HCT116 (cell line): ENCODE measurements around the gene LAP3. TPM values are rescaled to one million over a fixed set of nuclear protein-coding genes. Genes with fewer than 3 reads are reported as not detected.

ENCODE experiments used
- ATAC-seq: fragments of 200-7000 bp; cut with Tn5 transposase; 2 replicates; pipeline ENCODE4 v1.9.1; 2020; ENCODE audit warnings: mild to moderate bottlenecking, moderate library complexity
- BruUV-seq: library from RNA; stranded (reverse); fragments of 400-500 nt; replicated peaks from 2 replicates; lab custom pipeline; 2021; lab: Mats Ljungman, UMichigan
- CTCF ChIA-PET: fragments of 300-600 bp; sonication (Branson Sonifier 250); formaldehyde crosslinking; loops from one replicate; lab custom pipeline; 2021; ENCODE audit warnings: antibody characterized with exemption; lab: Charles Lee
- POLR2A ChIA-PET: fragments of 300-600, 350-600 bp; sonication (Branson Sonifier 250); formaldehyde crosslinking; loops from one replicate; lab custom pipeline; 2021; ENCODE audit warnings: antibody characterized with exemption; lab: Charles Lee
- RAD21 ChIA-PET, 2 experiments: fragments of 300-600 bp; sonication (Branson Sonifier 250); formaldehyde crosslinking; loops; one replicate each; lab custom pipeline; 2023; ENCODE audit warnings: low total read pairs in 2 of 2; ENCODE audit not compliant: uncharacterized antibody in 2 of 2, unreplicated experiment in 2 of 2, low non-redundant PET in 1 of 2; lab: Charles Lee
- DNase-seq: peaks from one replicate; pipeline ENCODE4 v3.0.0-alpha.2; 2010; ENCODE audit warnings: low read depth, low spot score
- H2AFZ ChIP-seq: fragments of 200-600 bp; shearing (Covaris generic), sonication (generic); 2 replicates; pipeline ENCODE4 v1.6.1; 2017; ENCODE audit warnings: low read depth, mixed run types, mixed read lengths, antibody characterized with exemption, low read length; ENCODE audit not compliant: poor library complexity, severe bottlenecking
- H3K27ac ChIP-seq: 2 replicates; pipeline ENCODE4 v1.5.1; 2012; ENCODE audit warnings: low read depth, low read length
- H3K27me3 ChIP-seq: fragments of 200-600 bp; sonication (generic); 2 replicates; pipeline ENCODE4 v1.6.1; 2016; ENCODE audit warnings: mixed run types, low read length, mixed read lengths; ENCODE audit not compliant: insufficient read depth
- H3K36me3 ChIP-seq, 2 experiments: fragments of 200-500 bp in 1 of 2; fragments of 200-600 bp in 1 of 2; sonication (Bioruptor generic) in 1 of 2; sonication (generic) in 1 of 2; 2 replicates each; pipeline versions ENCODE4 v1.5.1 to v1.6.1; 2014 to 2016; ENCODE audit warnings: low read length in 2 of 2, inconsistent platforms in 1 of 2, mixed read lengths in 1 of 2, mixed run types in 1 of 2; ENCODE audit not compliant: insufficient read depth in 2 of 2, control insufficient read depth in 1 of 2
- H3K4me1 ChIP-seq, 2 experiments: fragments of 200-600 bp in 1 of 2; sonication (generic) in 1 of 2; 2 replicates each; pipeline versions ENCODE4 v1.5.1 to v1.6.1; 2012 to 2017; ENCODE audit warnings: low read length in 2 of 2, inconsistent platforms in 1 of 2, mild to moderate bottlenecking in 1 of 2, mixed read lengths in 1 of 2, mixed run types in 1 of 2, moderate library complexity in 1 of 2; ENCODE audit not compliant: insufficient read depth in 2 of 2, control insufficient read depth in 1 of 2
- H3K4me2 ChIP-seq: fragments of 200-600 bp; sonication (generic); 2 replicates; pipeline ENCODE4 v1.6.1; 2017; ENCODE audit warnings: mixed run types, low read length, mixed read lengths
- H3K4me3 ChIP-seq, 2 experiments: fragments of 200-600 bp in 1 of 2; sonication (generic) in 1 of 2; replicated peaks in 1 of 2; 2 replicates each; pipeline ENCODE4 v1.5.1; 2011 to 2016; ENCODE audit warnings: low read length in 2 of 2, control low read depth in 1 of 2, low read depth in 1 of 2, mild to moderate bottlenecking in 1 of 2, mixed read lengths in 1 of 2, mixed run types in 1 of 2
- H3K79me2 ChIP-seq: fragments of 200-600 bp; sonication (generic); 2 replicates; pipeline ENCODE4 v1.6.1; 2017; ENCODE audit warnings: mild to moderate bottlenecking, mixed run types, low read length, moderate library complexity, mixed read lengths; ENCODE audit not compliant: insufficient read depth
- H3K9ac ChIP-seq: fragments of 200-600 bp; sonication (generic); 2 replicates; pipeline ENCODE4 v1.6.1; 2016; ENCODE audit warnings: low read length, mixed read lengths
- H3K9me2 ChIP-seq: fragments of 200-600 bp; sonication (generic), shearing (Covaris generic); 2 replicates; pipeline ENCODE4 v1.6.1; 2017; ENCODE audit warnings: mixed run types, mild to moderate bottlenecking, moderate library complexity; ENCODE audit not compliant: insufficient read depth
- H3K9me3 ChIP-seq, 2 experiments: fragments of 200-500 bp in 1 of 2; fragments of 200-600 bp in 1 of 2; sonication (Bioruptor generic) in 1 of 2; sonication (generic) in 1 of 2; 2 replicates each; pipeline ENCODE4 v1.6.1; 2014 to 2017; ENCODE audit warnings: low read length in 2 of 2, mixed read lengths in 2 of 2, inconsistent platforms in 1 of 2, low read depth in 1 of 2, mild to moderate bottlenecking in 1 of 2, mixed run types in 1 of 2, moderate library complexity in 1 of 2; ENCODE audit not compliant: control insufficient read depth in 1 of 2, insufficient read depth in 1 of 2
- H4K20me1 ChIP-seq: fragments of 200-600 bp; sonication (generic), shearing (Covaris generic); 2 replicates; pipeline ENCODE4 v1.6.1; 2017; ENCODE audit warnings: mixed run types, mild to moderate bottlenecking, moderate library complexity; ENCODE audit not compliant: insufficient read depth
- ATF3 ChIP-seq: IDR thresholded peaks from 2 replicates; pipeline ENCODE4 v1.6.1; 2012
- CBX3 ChIP-seq: IDR thresholded peaks from 2 replicates; pipeline ENCODE4 v1.6.1; 2012; ENCODE audit warnings: low read depth
- CEBPB ChIP-seq: IDR thresholded peaks from 2 replicates; pipeline ENCODE4 v1.6.1; 2012; ENCODE audit warnings: low read depth
- CTCF ChIP-seq, 3 experiments: fragments of 200-600 bp in 1 of 3; sonication (generic) in 1 of 3; IDR thresholded peaks in 2 of 3; conservative IDR thresholded peaks in 1 of 3; 2 replicates each; pipeline ENCODE4 v1.5.1; 2012 to 2017; ENCODE audit warnings: low read depth in 2 of 3, low read length in 2 of 3, antibody characterized with exemption in 1 of 3, borderline replicate concordance in 1 of 3, control low read depth in 1 of 3, mild to moderate bottlenecking in 1 of 3, mixed read lengths in 1 of 3, mixed run types in 1 of 3, moderate library complexity in 1 of 3; ENCODE audit not compliant: insufficient read depth in 1 of 3
- ELF1 ChIP-seq: IDR thresholded peaks from 2 replicates; pipeline ENCODE4 v1.6.1; 2012; ENCODE audit warnings: low read depth, borderline replicate concordance
- EZH2phosphoT487 ChIP-seq: fragments of 200-600 bp; IDR thresholded peaks from 2 replicates; pipeline ENCODE4 v1.6.1; 2018; ENCODE audit warnings: antibody characterized with exemption, borderline replicate concordance
- JUND ChIP-seq: IDR thresholded peaks from 2 replicates; pipeline ENCODE4 v1.6.1; 2012
- MAX ChIP-seq: IDR thresholded peaks from 2 replicates; pipeline ENCODE4 v1.6.1; 2012
- POLR2A ChIP-seq: IDR thresholded peaks from 2 replicates; pipeline ENCODE4 v1.7.0; 2011; ENCODE audit warnings: borderline replicate concordance; ENCODE audit not compliant: insufficient read depth, insufficient read length; ENCODE audit errors: extremely low read depth
- RAD21 ChIP-seq: IDR thresholded peaks from 2 replicates; pipeline ENCODE4 v1.6.1; 2012; ENCODE audit warnings: low read depth, mild to moderate bottlenecking
- REST ChIP-seq: IDR thresholded peaks from 2 replicates; pipeline ENCODE4 v1.6.1; 2012; ENCODE audit warnings: low read depth
- SIN3A ChIP-seq: IDR thresholded peaks from 2 replicates; pipeline ENCODE4 v1.6.1; 2012; ENCODE audit warnings: low read depth
- SP1 ChIP-seq: IDR thresholded peaks from 2 replicates; pipeline ENCODE4 v1.6.1; 2012; ENCODE audit warnings: low read depth
- TCF7L2 ChIP-seq: IDR thresholded peaks from 2 replicates; pipeline ENCODE4 v1.7.0; 2011; ENCODE audit warnings: borderline replicate concordance, inconsistent platforms; ENCODE audit not compliant: insufficient read depth, insufficient read length; ENCODE audit errors: extremely low read depth
- ZBTB33 ChIP-seq: IDR thresholded peaks from 2 replicates; pipeline ENCODE4 v1.6.1; 2011; ENCODE audit warnings: mild to moderate bottlenecking, low read length, moderate library complexity; ENCODE audit not compliant: insufficient replicate concordance; ENCODE audit errors: extremely low read depth
- intact Hi-C: fragments of 100-400 bp; cut with micrococcal nuclease; formaldehyde crosslinking; loops from 2 replicates; pipeline ENCODE4 v1.10.0; 2022
- total RNA-seq: library from RNA; stranded (reverse); gene quantifications from one replicate; pipeline ENCODE4 v1.2.1, GENCODE V29; 2021; ENCODE audit not compliant: unreplicated experiment

The LAP3 gene
- total RNA-seq, 1 experiment from 2014 or later: 59.9 TPM

- POLR2A ChIA-PET: no interaction called here
- Histone ChIP-seq H3K4me3 (no peak overlapping the region), H3K27ac (no peak overlapping the region), H3K9ac (no peak overlapping the region), H3K9me2 (no peaks in the 10 kb centered on the region), H3K27me3 (no peaks in the 10 kb centered on the region), H4K20me1 (no peaks in the 10 kb centered on the region), H3K36me3 (no peaks in the 10 kb centered on the region), H3K4me2 (no peak overlapping the region), H3K9me3 (no peaks in the 10 kb centered on the region), H2AFZ (no peak overlapping the region), H3K79me2 (no peaks in the 10 kb centered on the region), H3K4me1 (peaks cover 0 to 3% of the 10 kb centered on the region in 2 experiments; a peak in 1 of 4 replicates)
- BruUV-seq: no TSS peak
- DNase-seq (no peak), ATAC-seq (no peak)
- RAD21 ChIA-PET: no interaction called here
- TF ChIP-seq POLR2A (no peak), MAX (no peak), ATF3 (no peak), JUND (no peak), CEBPB (no peak), ZBTB33 (no peak), EZH2phosphoT487 (no peak), RAD21 (no peak), SIN3A (no peak), SP1 (no peak), REST (no peak), CBX3 (no peak), CTCF (IDR thresholded peaks at IDR 0.05 in 2 of 3, conservative IDR thresholded peaks at IDR 0.05 in 1 of 3; ENCODE audit: borderline replicate concordance in 1 of 3, insufficient read depth in 1 of 3, low read depth in 2 of 3, low read length in 2 of 3) (no peak), ELF1 (no peak), TCF7L2 (no peak)
- intact Hi-C loops: no loop called here
- CTCF ChIA-PET: no interaction called here
These were observed 30.8 kb upstream of the LAP3 start for GRCh38 chr4:17546222-17546621.
